Right ventricle myocardium superior (tissue), 1 donor: ENCODE data around the gene ASPHD2. TPM values are rescaled to one million over a fixed set of nuclear protein-coding genes. Genes with fewer than 3 reads are reported as not detected.
"Not testable (repeated sequence)": the region's sequence is repeated elsewhere in the genome, so short reads cannot be mapped to it uniquely, and the experiment has no call there.

Experiments used
- ATAC-seq: fragments of 200-7000 bp; cut with Tn5 transposase; one replicate; pipeline ENCODE4 v1.9.1; 2020; ENCODE audit warnings: mild to moderate bottlenecking; ENCODE audit not compliant: poor library complexity
- DNase-seq: peaks from one replicate; pipeline ENCODE4 v3.0.0-alpha.2; 2020
- intact Hi-C: fragments of 100-400 bp; cut with DNase I; formaldehyde crosslinking; loops from one replicate; pipeline ENCODE4 v1.11.2; 2022
- long read RNA-seq: library from polyadenylated mRNA; unstranded; transcript quantifications from one replicate; pipeline ENCODE4 v2.0.0, GENCODE V29; 2021
- total RNA-seq: library from RNA; stranded (reverse); fragmentation: NEBNext Ultra II Directional; extraction: Animal tissue kit (Norgen Biotek cat#: 25700); gene quantifications from one replicate; pipeline ENCODE4 v1.2.1, GENCODE V29; 2021
- donor health status: DM: no; HTN: yes; CAD: no; lungs with severe emphysema.

Gene ASPHD2
- total RNA-seq: not detected
- long read RNA-seq: 0 reads

- DNase-seq: peak; percentile 75
- intact Hi-C loops: no loop called here
- ATAC-seq: peak; percentile 84
Measured at GRCh38 chr22:26428515-26429457, at the start of gene ASPHD2. ASPHD2 (plus strand) TSS chr22:26429260; CDS start chr22:26433616, 4,356 bp downstream.

- intact Hi-C loops: no loop called here
- DNase-seq (no peak), ATAC-seq (no peak)
Measured at GRCh38 chr22:26380072-26380830, 48.8 kb upstream of the ASPHD2 start.

- intact Hi-C loops: no loop called here
- no peak for DNase-seq
- no peak for ATAC-seq
Measured at GRCh38 chr22:26382782-26383181, 46.3 kb upstream of the ASPHD2 start.

- ATAC-seq (no peak), DNase-seq (no peak)
- intact Hi-C loops: no loop called here
Measured at GRCh38 chr22:26383968-26384556, 45.0 kb upstream of the ASPHD2 start.

GRCh38 chr22:26385164-26385563 is 43.9 kb upstream of the ASPHD2 start:
- ATAC-seq: no peak
- DNase-seq: no peak
- intact Hi-C loops: no loop called here

- intact Hi-C loops: no loop called here
- DNase-seq (no peak), ATAC-seq (no peak)
Measured at GRCh38 chr22:26389125-26389524, 39.9 kb upstream of the ASPHD2 start.

GRCh38 chr22:26391091-26391490 is 38.0 kb upstream of the ASPHD2 start:
- DNase-seq (no peak), ATAC-seq (no peak)
- intact Hi-C loops: no loop called here

- intact Hi-C loops: no loop called here
- ATAC-seq: no peak
Measured at GRCh38 chr22:26391623-26392022, 37.4 kb upstream of the ASPHD2 start.

GRCh38 chr22:26393929-26394328 is 35.1 kb upstream of the ASPHD2 start:
- no peak for ATAC-seq
- DNase-seq: no peak
- intact Hi-C loops: no loop called here

More at GRCh38 chr22:26391623-26392022, 37.4 kb upstream of the ASPHD2 start:
- no peak for DNase-seq

- DNase-seq: no peak
- intact Hi-C loops: loop anchor here (5.0 kb wide), 1 partner anchor 68 kb away; no protein-coding TSS in a partner anchor
- ATAC-seq: no peak
Measured at GRCh38 chr22:26394777-26395176, 34.3 kb upstream of the ASPHD2 start.

GRCh38 chr22:26395926-26396325 is 33.1 kb upstream of the ASPHD2 start:
- ATAC-seq (no peak), DNase-seq (no peak)
- intact Hi-C loops: loop anchor here (5.0 kb wide), 1 partner anchor 66 kb away; no protein-coding TSS in a partner anchor

- intact Hi-C loops: loop anchor here (5.0 kb wide), 1 partner anchor 64 kb away; no protein-coding TSS in a partner anchor
- ATAC-seq (no peak), DNase-seq (peak; percentile 46)
Measured at GRCh38 chr22:26398741-26399153, 30.3 kb upstream of the ASPHD2 start.

- DNase-seq: no peak
- ATAC-seq: no peak
- intact Hi-C loops: loop anchor here (5.0 kb wide), 1 partner anchor 63 kb away; no protein-coding TSS in a partner anchor
Measured at GRCh38 chr22:26399289-26399688, 29.8 kb upstream of the ASPHD2 start.

- ATAC-seq: no peak
- intact Hi-C loops: loop anchor here (5.0 kb wide), 1 partner anchor 261 kb away; no protein-coding TSS in a partner anchor
- DNase-seq: no peak
Measured at GRCh38 chr22:26401726-26402125, 27.3 kb upstream of the ASPHD2 start.

GRCh38 chr22:26404851-26405421 is 24.1 kb upstream of the ASPHD2 start:
- intact Hi-C loops: loop anchor here (5.0 kb wide), 1 partner anchor 257 kb away; no protein-coding TSS in a partner anchor
- ATAC-seq: peak; percentile 43
- DNase-seq: no peak

GRCh38 chr22:26406118-26406517 is 22.9 kb upstream of the ASPHD2 start:
- intact Hi-C loops: no loop called here
- ATAC-seq: no peak
- DNase-seq: no peak

GRCh38 chr22:26408562-26409220 is 20.4 kb upstream of the ASPHD2 start:
- ATAC-seq, DNase-seq, intact Hi-C loops: not testable (repeated sequence)

GRCh38 chr22:26409719-26410335 is 19.2 kb upstream of the ASPHD2 start:
- DNase-seq (no peak), ATAC-seq (no peak)
- intact Hi-C loops: no loop called here
